RCC 7860 (cell line): ENCODE results near the gene NFATC2IP.

Experiments used
- DNase-seq: peaks from one replicate; pipeline ENCODE4 v3.0.0-alpha.2; 2015; ENCODE audit warnings: low spot score
- FAIRE-seq: peaks from 2 replicates; lab custom pipeline; 2012; peaks lifted over from hg19 to GRCh38; lab: Jason Lieb, UNC

The NFATC2IP gene

GRCh38 chr16:28950648-28951409 is at the start of gene NFATC2IP:
Gene NFATC2IP (plus strand): TSS chr16:28950937. CDS start chr16:28951012, 75 bp downstream.
- FAIRE-seq, result peak; percentile 93

GRCh38 chr16:28901862-28902261 is 48.9 kb upstream of the NFATC2IP start:
- FAIRE-seq, result no peak
- no peak for DNase-seq

More at GRCh38 chr16:28950648-28951409, at the start of gene NFATC2IP:
- DNase-seq, result peak; percentile 99

GRCh38 chr16:28902909-28903308 is 47.8 kb upstream of the NFATC2IP start:
- DNase-seq, result no peak
- FAIRE-seq, result no peak

- DNase-seq (no peak), FAIRE-seq (no peak)
Observed at GRCh38 chr16:28903344-28904042, 47.2 kb upstream of the NFATC2IP start.

- no peak for FAIRE-seq
- DNase-seq, result no peak
Observed at GRCh38 chr16:28904363-28904762, 46.4 kb upstream of the NFATC2IP start.

GRCh38 chr16:28904828-28905227 is 45.9 kb upstream of the NFATC2IP start:
- DNase-seq (no peak), FAIRE-seq (no peak)

- DNase-seq (no peak), FAIRE-seq (no peak)
Observed at GRCh38 chr16:28905229-28905754, 45.4 kb upstream of the NFATC2IP start.

GRCh38 chr16:28905800-28906372 is 44.9 kb upstream of the NFATC2IP start:
- FAIRE-seq (no peak), DNase-seq (no peak)

- peak; percentile 18 for DNase-seq
- no peak for FAIRE-seq
Observed at GRCh38 chr16:28910086-28911031, 40.4 kb upstream of the NFATC2IP start.

- FAIRE-seq (no peak), DNase-seq (no peak)
Observed at GRCh38 chr16:28912558-28912957, 38.2 kb upstream of the NFATC2IP start.

- DNase-seq (no peak), FAIRE-seq (no peak)
Observed at GRCh38 chr16:28913946-28914724, 36.6 kb upstream of the NFATC2IP start.

- FAIRE-seq (no peak), DNase-seq (no peak)
Observed at GRCh38 chr16:28915181-28915580, 35.6 kb upstream of the NFATC2IP start.

- DNase-seq (no peak), FAIRE-seq (no peak)
Observed at GRCh38 chr16:28917095-28917494, 33.6 kb upstream of the NFATC2IP start.

- DNase-seq (no peak), FAIRE-seq (no peak)
Observed at GRCh38 chr16:28918698-28919097, 32.0 kb upstream of the NFATC2IP start.

GRCh38 chr16:28923231-28923587 is 27.5 kb upstream of the NFATC2IP start:
- no peak for FAIRE-seq
- DNase-seq, result no peak

GRCh38 chr16:28923652-28924398 is 26.9 kb upstream of the NFATC2IP start:
- FAIRE-seq, result no peak
- DNase-seq, result no peak

- no peak for FAIRE-seq
- DNase-seq, result no peak
Observed at GRCh38 chr16:28924399-28924761, 26.4 kb upstream of the NFATC2IP start.

- FAIRE-seq, result no peak
Observed at GRCh38 chr16:28924762-28925385, 25.9 kb upstream of the NFATC2IP start, which contains the start of gene RABEP2. Gene RABEP2 (minus strand): TSS chr16:28925238. CDS start chr16:28925163, 75 bp downstream.

More at GRCh38 chr16:28924762-28925385, 25.9 kb upstream of the NFATC2IP start, which contains the start of gene RABEP2:
- peak; percentile 71 for DNase-seq
